HUES6 (cell line): Measurements from ENCODE around the gene DBN1.

Source experiments
- H3K27ac ChIP-seq: 2 replicates; pipeline ENCODE4 v1.7.0; 2013; ENCODE audit warnings: low read depth, mild to moderate bottlenecking, low read length, inconsistent platforms
- H3K27me3 ChIP-seq: 2 replicates; pipeline ENCODE4 v1.6.1; 2013; ENCODE audit warnings: low read length; ENCODE audit not compliant: control insufficient read depth, insufficient read depth
- H3K36me3 ChIP-seq: 2 replicates; pipeline ENCODE4 v1.6.1; 2013; ENCODE audit warnings: low read length; ENCODE audit not compliant: control insufficient read depth, insufficient read depth
- H3K4me1 ChIP-seq: 2 replicates; pipeline ENCODE4 v1.6.1; 2013; ENCODE audit warnings: low read length; ENCODE audit not compliant: control insufficient read depth, insufficient read depth
- H3K4me3 ChIP-seq: 2 replicates; pipeline ENCODE4 v1.5.1; 2013; ENCODE audit warnings: low read depth, low read length
- H3K9ac ChIP-seq: one replicate; pipeline ENCODE4 v1.6.1; 2013; ENCODE audit warnings: mild to moderate bottlenecking, low read length
- H3K9me3 ChIP-seq: 2 replicates; pipeline ENCODE4 v1.6.1; 2013; ENCODE audit warnings: low read depth, low read length; ENCODE audit not compliant: control insufficient read depth, insufficient read depth

The DBN1 gene

GRCh38 chr5:177452688-177453638, 20.5 kb downstream of the DBN1 start:
- H3K9ac ChIP-seq: no peak overlapping the region
- H3K27ac ChIP-seq: no peak overlapping the region
- H3K36me3 ChIP-seq: peaks cover 12% of the 10 kb centered on the region
- H3K4me1 ChIP-seq: peaks cover 45% of the 10 kb centered on the region
- H3K9me3 ChIP-seq: no peaks in the 10 kb centered on the region
- H3K4me3 ChIP-seq: no peak overlapping the region
- peaks cover 14% of the 10 kb centered on the region for H3K27me3 ChIP-seq

GRCh38 chr5:177450667-177451424, 22.6 kb downstream of the DBN1 start:
- H3K4me3 ChIP-seq: no peak overlapping the region
- no peaks in the 10 kb centered on the region for H3K9me3 ChIP-seq
- no peak overlapping the region for H3K27ac ChIP-seq
- peaks cover 19% of the 10 kb centered on the region for H3K27me3 ChIP-seq
- no peaks in the 10 kb centered on the region for H3K36me3 ChIP-seq
- no peak overlapping the region for H3K9ac ChIP-seq
- peaks cover 45% of the 10 kb centered on the region for H3K4me1 ChIP-seq

- H3K27ac ChIP-seq: no peak overlapping the region
- H3K9ac ChIP-seq: no peak overlapping the region
- no peak overlapping the region for H3K4me3 ChIP-seq
- H3K9me3 ChIP-seq: no peaks in the 10 kb centered on the region
- no peaks in the 10 kb centered on the region for H3K36me3 ChIP-seq
- peaks cover 25% of the 10 kb centered on the region for H3K27me3 ChIP-seq
- H3K4me1 ChIP-seq: peaks cover 55% of the 10 kb centered on the region
Measured at GRCh38 chr5:177449140-177450061, 24.0 kb downstream of the DBN1 start.

GRCh38 chr5:177448244-177448950, 25.0 kb downstream of the DBN1 start:
- H3K4me1 ChIP-seq: peaks cover 50% of the 10 kb centered on the region
- H3K36me3 ChIP-seq: no peaks in the 10 kb centered on the region
- H3K9me3 ChIP-seq: no peaks in the 10 kb centered on the region
- peak overlapping the region; percentile 74 for H3K9ac ChIP-seq
- peak overlapping the region; percentile 78; the same call in 1 of the 2 replicates for H3K4me3 ChIP-seq
- H3K27ac ChIP-seq: no peak overlapping the region
- H3K27me3 ChIP-seq: peaks cover 18% of the 10 kb centered on the region

GRCh38 chr5:177447611-177448243, 25.7 kb downstream of the DBN1 start:
- H3K36me3 ChIP-seq: no peaks in the 10 kb centered on the region
- H3K27ac ChIP-seq: 0 out of 2 replicates have a peak overlapping the region, but pooled peaks have one; percentile 32
- H3K4me1 ChIP-seq: peaks cover 43% of the 10 kb centered on the region
- no peaks in the 10 kb centered on the region for H3K9me3 ChIP-seq
- H3K27me3 ChIP-seq: peaks cover 11% of the 10 kb centered on the region
- H3K4me3 ChIP-seq: peak overlapping the region; percentile 78
- H3K9ac ChIP-seq: peak overlapping the region; percentile 74

- peak overlapping the region; percentile 78 for H3K4me3 ChIP-seq
- peaks cover 11% of the 10 kb centered on the region for H3K27me3 ChIP-seq
- no peak overlapping the region for H3K27ac ChIP-seq
- peaks cover 5% of the 10 kb centered on the region; the same call in 1 of the 2 replicates for H3K36me3 ChIP-seq
- H3K9me3 ChIP-seq: no peaks in the 10 kb centered on the region
- H3K9ac ChIP-seq: peak overlapping the region; percentile 74
- H3K4me1 ChIP-seq: peaks cover 38% of the 10 kb centered on the region
Measured at GRCh38 chr5:177447066-177447610, 26.3 kb downstream of the DBN1 start.

- H3K36me3 ChIP-seq: peaks cover 10% of the 10 kb centered on the region; the same call in 1 of the 2 replicates
- 0 out of 2 replicates have a peak within 1 kb of the TSS, but pooled peaks have one; percentile 32 for H3K27ac ChIP-seq
- H3K9ac ChIP-seq: peak within 1 kb of the TSS; percentile 74
- H3K4me3 ChIP-seq: peak within 1 kb of the TSS; percentile 78
- peaks cover 11% of the 10 kb centered on the region for H3K27me3 ChIP-seq
- H3K9me3 ChIP-seq: no peaks in the 10 kb centered on the region
- peaks cover 38% of the 10 kb centered on the region for H3K4me1 ChIP-seq
Measured at GRCh38 chr5:177446200-177447065, 27.0 kb downstream of the DBN1 start, which contains the start of gene PRR7. TSS of gene PRR7 (plus strand) at chr5:177446814. CDS start at chr5:177455068, 8,254 bp downstream.

- H3K9ac ChIP-seq: peak overlapping the region; percentile 70
Measured at GRCh38 chr5:177445917-177446199, 27.6 kb downstream of the DBN1 start.

More at GRCh38 chr5:177445917-177446199, 27.6 kb downstream of the DBN1 start:
- Histone ChIP-seq H3K36me3 (peaks cover 13% of the 10 kb centered on the region; the same call in 1 of the 2 replicates), H3K27me3 (peaks cover 11% of the 10 kb centered on the region), H3K4me1 (peaks cover 38% of the 10 kb centered on the region), H3K9me3 (no peaks in the 10 kb centered on the region), H3K4me3 (peak overlapping the region; percentile 78), H3K27ac (no peak overlapping the region)
